ENCODE data around the gene NEURL3.

Gene NEURL3

GRCh38 chr2:96510931-96511595 lies 5.9 kb upstream of the NEURL3 start:
- TF ChIP-seq GATA3 (IDR thresholded peaks at IDR 0.05; ENCODE audit: low read depth, low read length) (no peak), GATA2 (IDR thresholded peaks at IDR 0.05; ENCODE audit: low read depth, low read length) (no peak)

- TF ChIP-seq GATA2 (IDR thresholded peaks at IDR 0.05; ENCODE audit: low read depth, low read length) (no peak), GATA3 (IDR thresholded peaks at IDR 0.05; ENCODE audit: low read depth, low read length) (no peak)
These were observed 4.7 kb upstream of the NEURL3 start for GRCh38 chr2:96509847-96510230.

- TF ChIP-seq GATA3 (IDR thresholded peaks at IDR 0.05; ENCODE audit: low read depth, low read length), result no peak
- TF ChIP-seq GATA2 (IDR thresholded peaks at IDR 0.05; ENCODE audit: low read depth, low read length), result no peak
These were observed 4.1 kb upstream of the NEURL3 start for GRCh38 chr2:96509114-96509846.

- no peak for TF ChIP-seq GATA2 (IDR thresholded peaks at IDR 0.05; ENCODE audit: low read depth, low read length)
- no peak for TF ChIP-seq GATA3 (IDR thresholded peaks at IDR 0.05; ENCODE audit: low read depth, low read length)
These were observed 3.5 kb upstream of the NEURL3 start for GRCh38 chr2:96508521-96509113.

- TF ChIP-seq GATA2 (IDR thresholded peaks at IDR 0.05; ENCODE audit: low read depth, low read length) (no peak), GATA3 (IDR thresholded peaks at IDR 0.05; ENCODE audit: low read depth, low read length) (no peak)
These were observed 2.9 kb upstream of the NEURL3 start for GRCh38 chr2:96507957-96508520.

GRCh38 chr2:96506907-96507240 lies 1.7 kb upstream of the NEURL3 start:
- TF ChIP-seq GATA3 (IDR thresholded peaks at IDR 0.05; ENCODE audit: low read depth, low read length) (no peak), GATA2 (IDR thresholded peaks at IDR 0.05; ENCODE audit: low read depth, low read length) (no peak)

GRCh38 chr2:96506016-96506906 lies 1.1 kb upstream of the NEURL3 start:
- TF ChIP-seq GATA2 (IDR thresholded peaks at IDR 0.05; ENCODE audit: low read depth, low read length) (no peak), GATA3 (IDR thresholded peaks at IDR 0.05; ENCODE audit: low read depth, low read length) (no peak)

GRCh38 chr2:96503637-96504243 lies 1.4 kb downstream of the NEURL3 start:
- TF ChIP-seq GATA2 (IDR thresholded peaks at IDR 0.05; ENCODE audit: low read depth, low read length), result no peak
- no peak for TF ChIP-seq GATA3 (IDR thresholded peaks at IDR 0.05; ENCODE audit: low read depth, low read length)

GRCh38 chr2:96502891-96503636 lies 2.1 kb downstream of the NEURL3 start:
- TF ChIP-seq GATA2 (IDR thresholded peaks at IDR 0.05; ENCODE audit: low read depth, low read length) (no peak), GATA3 (IDR thresholded peaks at IDR 0.05; ENCODE audit: low read depth, low read length) (no peak)

- TF ChIP-seq GATA3 (IDR thresholded peaks at IDR 0.05; ENCODE audit: low read depth, low read length), result no peak
- TF ChIP-seq GATA2 (IDR thresholded peaks at IDR 0.05; ENCODE audit: low read depth, low read length), result no peak
These were observed 3.0 kb downstream of the NEURL3 start for GRCh38 chr2:96501886-96502810.

- TF ChIP-seq GATA2 (IDR thresholded peaks at IDR 0.05; ENCODE audit: low read depth, low read length), result no peak
These were observed 3.7 kb downstream of the NEURL3 start for GRCh38 chr2:96501471-96501874.

All from SH-SY5Y (cell line).